WTC11 (cell line): ENCODE results near the gene LILRB2. TPM values are rescaled to one million over a fixed set of nuclear protein-coding genes. Genes with fewer than 3 reads are reported as not detected.

ENCODE experiments used
- ATAC-seq: fragments of 200-7000 bp; cut with Tn5 transposase; 2 replicates; pipeline ENCODE4 v1.10.0; 2021; ENCODE audit warnings: mild to moderate bottlenecking, moderate library complexity
- CTCF ChIA-PET: fragments of 300-600 bp; sonication (Branson Sonifier 250); formaldehyde crosslinking; loops from one replicate; lab custom pipeline; 2021; ENCODE audit warnings: antibody characterized with exemption; lab: Charles Lee
- POLR2A ChIA-PET: fragments of 350-600 bp; sonication (Branson Sonifier 250); formaldehyde crosslinking; loops from one replicate; lab custom pipeline; 2021; ENCODE audit warnings: antibody characterized with exemption; lab: Charles Lee
- DNase-seq: peaks from one replicate; pipeline ENCODE4 v3.0.0; 2021; ENCODE audit warnings: low spot score
- H3K27ac Mint-ChIP-seq: 2 replicates; pipeline ENCODE4 v1.8.0; 2021; ENCODE audit warnings: mixed read lengths
- H3K27me3 Mint-ChIP-seq: 2 replicates; pipeline ENCODE4 v1.8.0; 2021; ENCODE audit warnings: low read depth, mild to moderate bottlenecking, moderate library complexity, mixed read lengths
- H3K36me3 Mint-ChIP-seq: 2 replicates; pipeline ENCODE4 v1.8.0; 2021; ENCODE audit warnings: mixed read lengths
- H3K4me1 Mint-ChIP-seq: 2 replicates; pipeline ENCODE4 v1.8.0; 2022; ENCODE audit warnings: mixed read lengths
- H3K4me3 Mint-ChIP-seq: 2 replicates; pipeline ENCODE4 v1.8.0; 2021; ENCODE audit warnings: mild to moderate bottlenecking, moderate library complexity, mixed read lengths
- H3K9me3 Mint-ChIP-seq: 2 replicates; pipeline ENCODE4 v1.8.0; 2021; ENCODE audit warnings: mixed read lengths
- CREB1 ChIP-seq: sonication (generic); formaldehyde crosslinking; IDR thresholded peaks from 2 replicates; pipeline ENCODE4 v1.8.0; 2023; ENCODE audit warnings: mild to moderate bottlenecking, missing genetic modification reagents
- PRRX2 ChIP-seq: fragments of 250-450 bp; sonication (Bioruptor Pico); IDR thresholded peaks from 2 replicates; pipeline ENCODE4 v1.8.0; 2021; ENCODE audit warnings: mild to moderate bottlenecking
- SOX15 ChIP-seq: fragments of 250-450 bp; sonication (Bioruptor Pico); IDR thresholded peaks from 2 replicates; pipeline ENCODE4 v1.9.0; 2021; ENCODE audit warnings: mild to moderate bottlenecking
- ZNF416 ChIP-seq: fragments of 250-450 bp; sonication (Bioruptor Pico); IDR thresholded peaks from 2 replicates; pipeline ENCODE4 v1.9.0; 2021; ENCODE audit warnings: mild to moderate bottlenecking, inconsistent platforms
- total RNA-seq: library from RNA; stranded (reverse); gene quantifications from 3 replicates; pipeline ENCODE4 v1.2.3, GENCODE V29; 2021
- TF ChIP-seq, protein P1 (sequence below): sonication (generic); formaldehyde crosslinking; IDR thresholded peaks from 2 replicates; pipeline ENCODE4 v1.8.0; 2023; ENCODE audit warnings: missing genetic modification reagents, mild to moderate bottlenecking, borderline replicate concordance
- TF ChIP-seq, protein P2 (sequence below): fragments of 250-450 bp; sonication (Bioruptor Pico); IDR thresholded peaks from 2 replicates; pipeline ENCODE4 v1.9.0; 2021; ENCODE audit warnings: mild to moderate bottlenecking, borderline replicate concordance
- TF ChIP-seq, protein P3 (sequence below): sonication (generic); formaldehyde crosslinking; IDR thresholded peaks from 2 replicates; pipeline ENCODE4 v1.8.0; 2022; ENCODE audit warnings: mild to moderate bottlenecking, missing genetic modification reagents
- TF ChIP-seq, protein P4 (sequence below): sonication (generic); formaldehyde crosslinking; IDR thresholded peaks from 2 replicates; pipeline ENCODE4 v1.8.1; 2022; ENCODE audit warnings: mild to moderate bottlenecking, moderate library complexity, missing genetic modification reagents
- TF ChIP-seq, protein P5 (sequence below): sonication (generic); formaldehyde crosslinking; IDR thresholded peaks from 2 replicates; pipeline ENCODE4 v1.8.0; 2023; ENCODE audit warnings: missing genetic modification reagents
- TF ChIP-seq, protein P6 (sequence below): sonication (generic); formaldehyde crosslinking; IDR thresholded peaks from 2 replicates; pipeline ENCODE4 v1.8.1; 2022; ENCODE audit warnings: missing genetic modification reagents, borderline replicate concordance
- TF ChIP-seq, protein P7 (sequence below): sonication (generic); formaldehyde crosslinking; IDR thresholded peaks from 2 replicates; pipeline ENCODE4 v1.8.0; 2022; ENCODE audit warnings: missing genetic modification reagents
- TF ChIP-seq, protein P8 (sequence below): fragments of 200-600 bp; IDR thresholded peaks from 2 replicates; pipeline ENCODE4 v1.8.0; 2022; ENCODE audit warnings: antibody characterized with exemption
- TF ChIP-seq, protein P9 (sequence below): sonication (generic); formaldehyde crosslinking; IDR thresholded peaks from 2 replicates; pipeline ENCODE4 v1.8.1; 2022; ENCODE audit warnings: mild to moderate bottlenecking, missing genetic modification reagents, moderate library complexity, borderline replicate concordance

LILRB2 gene
- total RNA-seq, 1 experiment from 2014 or later: not detected

DNA sequence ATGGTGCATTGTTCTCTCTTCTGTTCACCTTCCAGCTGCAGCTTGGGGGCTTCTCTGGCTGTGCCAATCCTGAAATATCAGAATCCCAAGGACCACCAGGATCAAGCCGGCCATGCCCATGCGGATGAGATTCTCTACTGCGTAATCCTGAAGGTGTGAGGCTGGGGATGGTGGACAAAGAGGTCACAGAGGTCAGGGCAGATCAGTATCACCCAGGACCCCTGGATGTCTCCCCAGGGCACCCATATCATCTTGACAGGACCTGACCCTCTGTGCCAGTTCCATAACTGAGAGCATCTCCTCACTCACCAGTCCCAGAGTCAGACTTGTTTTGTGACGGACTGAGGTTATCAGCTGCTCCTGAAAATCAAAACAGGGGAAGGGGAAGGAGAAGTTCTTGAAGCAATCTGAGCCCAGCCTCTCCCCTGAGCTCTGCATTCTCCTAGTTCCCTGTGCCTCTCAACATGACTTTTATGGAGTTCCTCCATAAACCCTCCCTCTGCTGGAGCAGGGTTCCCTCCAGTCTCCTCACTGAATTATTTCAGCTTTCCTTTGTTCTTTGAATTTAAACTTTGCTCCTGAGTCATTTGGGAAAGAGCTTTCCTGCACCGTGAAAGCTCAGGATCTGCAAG is 26.6 kb upstream of the LILRB2 start:
- TF ChIP-seq, protein P1, sequence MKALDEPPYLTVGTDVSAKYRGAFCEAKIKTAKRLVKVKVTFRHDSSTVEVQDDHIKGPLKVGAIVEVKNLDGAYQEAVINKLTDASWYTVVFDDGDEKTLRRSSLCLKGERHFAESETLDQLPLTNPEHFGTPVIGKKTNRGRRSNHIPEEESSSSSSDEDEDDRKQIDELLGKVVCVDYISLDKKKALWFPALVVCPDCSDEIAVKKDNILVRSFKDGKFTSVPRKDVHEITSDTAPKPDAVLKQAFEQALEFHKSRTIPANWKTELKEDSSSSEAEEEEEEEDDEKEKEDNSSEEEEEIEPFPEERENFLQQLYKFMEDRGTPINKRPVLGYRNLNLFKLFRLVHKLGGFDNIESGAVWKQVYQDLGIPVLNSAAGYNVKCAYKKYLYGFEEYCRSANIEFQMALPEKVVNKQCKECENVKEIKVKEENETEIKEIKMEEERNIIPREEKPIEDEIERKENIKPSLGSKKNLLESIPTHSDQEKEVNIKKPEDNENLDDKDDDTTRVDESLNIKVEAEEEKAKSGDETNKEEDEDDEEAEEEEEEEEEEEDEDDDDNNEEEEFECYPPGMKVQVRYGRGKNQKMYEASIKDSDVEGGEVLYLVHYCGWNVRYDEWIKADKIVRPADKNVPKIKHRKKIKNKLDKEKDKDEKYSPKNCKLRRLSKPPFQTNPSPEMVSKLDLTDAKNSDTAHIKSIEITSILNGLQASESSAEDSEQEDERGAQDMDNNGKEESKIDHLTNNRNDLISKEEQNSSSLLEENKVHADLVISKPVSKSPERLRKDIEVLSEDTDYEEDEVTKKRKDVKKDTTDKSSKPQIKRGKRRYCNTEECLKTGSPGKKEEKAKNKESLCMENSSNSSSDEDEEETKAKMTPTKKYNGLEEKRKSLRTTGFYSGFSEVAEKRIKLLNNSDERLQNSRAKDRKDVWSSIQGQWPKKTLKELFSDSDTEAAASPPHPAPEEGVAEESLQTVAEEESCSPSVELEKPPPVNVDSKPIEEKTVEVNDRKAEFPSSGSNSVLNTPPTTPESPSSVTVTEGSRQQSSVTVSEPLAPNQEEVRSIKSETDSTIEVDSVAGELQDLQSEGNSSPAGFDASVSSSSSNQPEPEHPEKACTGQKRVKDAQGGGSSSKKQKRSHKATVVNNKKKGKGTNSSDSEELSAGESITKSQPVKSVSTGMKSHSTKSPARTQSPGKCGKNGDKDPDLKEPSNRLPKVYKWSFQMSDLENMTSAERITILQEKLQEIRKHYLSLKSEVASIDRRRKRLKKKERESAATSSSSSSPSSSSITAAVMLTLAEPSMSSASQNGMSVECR (CRISPR knock-in tag): no peak
- TF ChIP-seq, protein P2, sequence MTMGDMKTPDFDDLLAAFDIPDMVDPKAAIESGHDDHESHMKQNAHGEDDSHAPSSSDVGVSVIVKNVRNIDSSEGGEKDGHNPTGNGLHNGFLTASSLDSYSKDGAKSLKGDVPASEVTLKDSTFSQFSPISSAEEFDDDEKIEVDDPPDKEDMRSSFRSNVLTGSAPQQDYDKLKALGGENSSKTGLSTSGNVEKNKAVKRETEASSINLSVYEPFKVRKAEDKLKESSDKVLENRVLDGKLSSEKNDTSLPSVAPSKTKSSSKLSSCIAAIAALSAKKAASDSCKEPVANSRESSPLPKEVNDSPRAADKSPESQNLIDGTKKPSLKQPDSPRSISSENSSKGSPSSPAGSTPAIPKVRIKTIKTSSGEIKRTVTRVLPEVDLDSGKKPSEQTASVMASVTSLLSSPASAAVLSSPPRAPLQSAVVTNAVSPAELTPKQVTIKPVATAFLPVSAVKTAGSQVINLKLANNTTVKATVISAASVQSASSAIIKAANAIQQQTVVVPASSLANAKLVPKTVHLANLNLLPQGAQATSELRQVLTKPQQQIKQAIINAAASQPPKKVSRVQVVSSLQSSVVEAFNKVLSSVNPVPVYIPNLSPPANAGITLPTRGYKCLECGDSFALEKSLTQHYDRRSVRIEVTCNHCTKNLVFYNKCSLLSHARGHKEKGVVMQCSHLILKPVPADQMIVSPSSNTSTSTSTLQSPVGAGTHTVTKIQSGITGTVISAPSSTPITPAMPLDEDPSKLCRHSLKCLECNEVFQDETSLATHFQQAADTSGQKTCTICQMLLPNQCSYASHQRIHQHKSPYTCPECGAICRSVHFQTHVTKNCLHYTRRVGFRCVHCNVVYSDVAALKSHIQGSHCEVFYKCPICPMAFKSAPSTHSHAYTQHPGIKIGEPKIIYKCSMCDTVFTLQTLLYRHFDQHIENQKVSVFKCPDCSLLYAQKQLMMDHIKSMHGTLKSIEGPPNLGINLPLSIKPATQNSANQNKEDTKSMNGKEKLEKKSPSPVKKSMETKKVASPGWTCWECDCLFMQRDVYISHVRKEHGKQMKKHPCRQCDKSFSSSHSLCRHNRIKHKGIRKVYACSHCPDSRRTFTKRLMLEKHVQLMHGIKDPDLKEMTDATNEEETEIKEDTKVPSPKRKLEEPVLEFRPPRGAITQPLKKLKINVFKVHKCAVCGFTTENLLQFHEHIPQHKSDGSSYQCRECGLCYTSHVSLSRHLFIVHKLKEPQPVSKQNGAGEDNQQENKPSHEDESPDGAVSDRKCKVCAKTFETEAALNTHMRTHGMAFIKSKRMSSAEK: no peak
- TF ChIP-seq, protein P3, sequence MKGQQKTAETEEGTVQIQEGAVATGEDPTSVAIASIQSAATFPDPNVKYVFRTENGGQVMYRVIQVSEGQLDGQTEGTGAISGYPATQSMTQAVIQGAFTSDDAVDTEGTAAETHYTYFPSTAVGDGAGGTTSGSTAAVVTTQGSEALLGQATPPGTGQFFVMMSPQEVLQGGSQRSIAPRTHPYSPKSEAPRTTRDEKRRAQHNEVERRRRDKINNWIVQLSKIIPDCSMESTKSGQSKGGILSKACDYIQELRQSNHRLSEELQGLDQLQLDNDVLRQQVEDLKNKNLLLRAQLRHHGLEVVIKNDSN: no peak
- TF ChIP-seq PRRX2 (CRISPR knock-in tag) (no peak), ZNF416 (CRISPR knock-in tag) (no peak)
- TF ChIP-seq, protein P4, sequence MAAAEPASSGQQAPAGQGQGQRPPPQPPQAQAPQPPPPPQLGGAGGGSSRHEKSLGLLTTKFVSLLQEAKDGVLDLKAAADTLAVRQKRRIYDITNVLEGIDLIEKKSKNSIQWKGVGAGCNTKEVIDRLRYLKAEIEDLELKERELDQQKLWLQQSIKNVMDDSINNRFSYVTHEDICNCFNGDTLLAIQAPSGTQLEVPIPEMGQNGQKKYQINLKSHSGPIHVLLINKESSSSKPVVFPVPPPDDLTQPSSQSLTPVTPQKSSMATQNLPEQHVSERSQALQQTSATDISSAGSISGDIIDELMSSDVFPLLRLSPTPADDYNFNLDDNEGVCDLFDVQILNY (CRISPR knock-in tag): no peak
- TF ChIP-seq, protein P5, sequence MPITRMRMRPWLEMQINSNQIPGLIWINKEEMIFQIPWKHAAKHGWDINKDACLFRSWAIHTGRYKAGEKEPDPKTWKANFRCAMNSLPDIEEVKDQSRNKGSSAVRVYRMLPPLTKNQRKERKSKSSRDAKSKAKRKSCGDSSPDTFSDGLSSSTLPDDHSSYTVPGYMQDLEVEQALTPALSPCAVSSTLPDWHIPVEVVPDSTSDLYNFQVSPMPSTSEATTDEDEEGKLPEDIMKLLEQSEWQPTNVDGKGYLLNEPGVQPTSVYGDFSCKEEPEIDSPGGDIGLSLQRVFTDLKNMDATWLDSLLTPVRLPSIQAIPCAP (CRISPR knock-in tag): no peak
- TF ChIP-seq, protein P6, sequence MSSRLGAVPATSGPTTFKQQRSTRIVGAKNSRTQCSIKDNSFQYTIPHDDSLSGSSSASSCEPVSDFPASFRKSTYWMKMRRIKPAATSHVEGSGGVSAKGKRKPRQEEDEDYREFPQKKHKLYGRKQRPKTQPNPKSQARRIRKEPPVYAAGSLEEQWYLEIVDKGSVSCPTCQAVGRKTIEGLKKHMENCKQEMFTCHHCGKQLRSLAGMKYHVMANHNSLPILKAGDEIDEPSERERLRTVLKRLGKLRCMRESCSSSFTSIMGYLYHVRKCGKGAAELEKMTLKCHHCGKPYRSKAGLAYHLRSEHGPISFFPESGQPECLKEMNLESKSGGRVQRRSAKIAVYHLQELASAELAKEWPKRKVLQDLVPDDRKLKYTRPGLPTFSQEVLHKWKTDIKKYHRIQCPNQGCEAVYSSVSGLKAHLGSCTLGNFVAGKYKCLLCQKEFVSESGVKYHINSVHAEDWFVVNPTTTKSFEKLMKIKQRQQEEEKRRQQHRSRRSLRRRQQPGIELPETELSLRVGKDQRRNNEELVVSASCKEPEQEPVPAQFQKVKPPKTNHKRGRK: no peak
- TF ChIP-seq, all 79 proteins: peak for 0
- Mint-ChIP-seq H3K36me3 (no peaks in the 10 kb centered on the region), H3K27ac (no peak overlapping the region), H3K4me1 (no peaks in the 10 kb centered on the region), H3K4me3 (no peak overlapping the region), H3K27me3 (peaks cover 33% of the 10 kb centered on the region), H3K9me3 (peaks cover 10% of the 10 kb centered on the region)
- DNase-seq: no peak
- ChIA-PET POLR2A (interaction anchor here (0.7 kb wide), 1 partner anchor 274 kb away, joined by 3 read pairs; no protein-coding TSS in a partner anchor), CTCF (interaction anchor here (1.1 kb wide), 1 partner anchor 41 kb away, joined by 5 read pairs; no protein-coding TSS in a partner anchor)
- no peak for ATAC-seq

DNA sequence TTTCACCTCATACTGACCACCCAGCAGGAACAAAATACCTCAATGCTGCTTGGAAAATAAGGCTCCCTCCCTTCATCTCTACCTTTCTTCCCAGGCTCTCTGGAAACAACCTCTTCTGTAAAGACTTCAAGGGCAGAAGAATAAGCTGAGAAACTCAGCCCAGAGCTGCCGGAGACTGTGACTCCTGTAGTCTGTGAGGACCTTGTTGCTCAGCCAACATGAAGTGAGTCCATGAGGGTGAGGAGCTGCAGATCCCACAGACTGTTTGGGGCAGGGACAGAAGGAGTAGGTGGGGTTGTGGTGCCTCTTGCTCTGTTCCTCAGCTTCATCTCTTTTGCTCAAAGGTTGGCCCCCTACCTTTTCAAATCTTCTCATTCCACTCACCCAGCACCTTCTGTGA is 24.2 kb upstream of the LILRB2 start:
- no peaks in the 10 kb centered on the region for H3K36me3 Mint-ChIP-seq
- CTCF ChIA-PET: interaction anchor here (1.2 kb wide), 1 partner anchor 39 kb away, joined by 3 read pairs; no protein-coding TSS in a partner anchor
- POLR2A ChIA-PET: no interaction called here
- ATAC-seq (no peak), DNase-seq (no peak)
- peaks cover 44% of the 10 kb centered on the region for H3K27me3 Mint-ChIP-seq
- peaks cover 10% of the 10 kb centered on the region for H3K9me3 Mint-ChIP-seq
- no peak overlapping the region for H3K27ac Mint-ChIP-seq
- no peaks in the 10 kb centered on the region for H3K4me1 Mint-ChIP-seq
- H3K4me3 Mint-ChIP-seq: no peak overlapping the region
- TF ChIP-seq, protein P7, sequence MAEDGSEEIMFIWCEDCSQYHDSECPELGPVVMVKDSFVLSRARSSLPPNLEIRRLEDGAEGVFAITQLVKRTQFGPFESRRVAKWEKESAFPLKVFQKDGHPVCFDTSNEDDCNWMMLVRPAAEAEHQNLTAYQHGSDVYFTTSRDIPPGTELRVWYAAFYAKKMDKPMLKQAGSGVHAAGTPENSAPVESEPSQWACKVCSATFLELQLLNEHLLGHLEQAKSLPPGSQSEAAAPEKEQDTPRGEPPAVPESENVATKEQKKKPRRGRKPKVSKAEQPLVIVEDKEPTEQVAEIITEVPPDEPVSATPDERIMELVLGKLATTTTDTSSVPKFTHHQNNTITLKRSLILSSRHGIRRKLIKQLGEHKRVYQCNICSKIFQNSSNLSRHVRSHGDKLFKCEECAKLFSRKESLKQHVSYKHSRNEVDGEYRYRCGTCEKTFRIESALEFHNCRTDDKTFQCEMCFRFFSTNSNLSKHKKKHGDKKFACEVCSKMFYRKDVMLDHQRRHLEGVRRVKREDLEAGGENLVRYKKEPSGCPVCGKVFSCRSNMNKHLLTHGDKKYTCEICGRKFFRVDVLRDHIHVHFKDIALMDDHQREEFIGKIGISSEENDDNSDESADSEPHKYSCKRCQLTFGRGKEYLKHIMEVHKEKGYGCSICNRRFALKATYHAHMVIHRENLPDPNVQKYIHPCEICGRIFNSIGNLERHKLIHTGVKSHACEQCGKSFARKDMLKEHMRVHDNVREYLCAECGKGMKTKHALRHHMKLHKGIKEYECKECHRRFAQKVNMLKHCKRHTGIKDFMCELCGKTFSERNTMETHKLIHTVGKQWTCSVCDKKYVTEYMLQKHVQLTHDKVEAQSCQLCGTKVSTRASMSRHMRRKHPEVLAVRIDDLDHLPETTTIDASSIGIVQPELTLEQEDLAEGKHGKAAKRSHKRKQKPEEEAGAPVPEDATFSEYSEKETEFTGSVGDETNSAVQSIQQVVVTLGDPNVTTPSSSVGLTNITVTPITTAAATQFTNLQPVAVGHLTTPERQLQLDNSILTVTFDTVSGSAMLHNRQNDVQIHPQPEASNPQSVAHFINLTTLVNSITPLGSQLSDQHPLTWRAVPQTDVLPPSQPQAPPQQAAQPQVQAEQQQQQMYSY: no peak
- TF ChIP-seq SOX15 (CRISPR knock-in tag) (no peak), CREB1 (CRISPR knock-in tag) (no peak)
- TF ChIP-seq, protein P8, sequence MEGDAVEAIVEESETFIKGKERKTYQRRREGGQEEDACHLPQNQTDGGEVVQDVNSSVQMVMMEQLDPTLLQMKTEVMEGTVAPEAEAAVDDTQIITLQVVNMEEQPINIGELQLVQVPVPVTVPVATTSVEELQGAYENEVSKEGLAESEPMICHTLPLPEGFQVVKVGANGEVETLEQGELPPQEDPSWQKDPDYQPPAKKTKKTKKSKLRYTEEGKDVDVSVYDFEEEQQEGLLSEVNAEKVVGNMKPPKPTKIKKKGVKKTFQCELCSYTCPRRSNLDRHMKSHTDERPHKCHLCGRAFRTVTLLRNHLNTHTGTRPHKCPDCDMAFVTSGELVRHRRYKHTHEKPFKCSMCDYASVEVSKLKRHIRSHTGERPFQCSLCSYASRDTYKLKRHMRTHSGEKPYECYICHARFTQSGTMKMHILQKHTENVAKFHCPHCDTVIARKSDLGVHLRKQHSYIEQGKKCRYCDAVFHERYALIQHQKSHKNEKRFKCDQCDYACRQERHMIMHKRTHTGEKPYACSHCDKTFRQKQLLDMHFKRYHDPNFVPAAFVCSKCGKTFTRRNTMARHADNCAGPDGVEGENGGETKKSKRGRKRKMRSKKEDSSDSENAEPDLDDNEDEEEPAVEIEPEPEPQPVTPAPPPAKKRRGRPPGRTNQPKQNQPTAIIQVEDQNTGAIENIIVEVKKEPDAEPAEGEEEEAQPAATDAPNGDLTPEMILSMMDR: no peak
- TF ChIP-seq, protein P9, sequence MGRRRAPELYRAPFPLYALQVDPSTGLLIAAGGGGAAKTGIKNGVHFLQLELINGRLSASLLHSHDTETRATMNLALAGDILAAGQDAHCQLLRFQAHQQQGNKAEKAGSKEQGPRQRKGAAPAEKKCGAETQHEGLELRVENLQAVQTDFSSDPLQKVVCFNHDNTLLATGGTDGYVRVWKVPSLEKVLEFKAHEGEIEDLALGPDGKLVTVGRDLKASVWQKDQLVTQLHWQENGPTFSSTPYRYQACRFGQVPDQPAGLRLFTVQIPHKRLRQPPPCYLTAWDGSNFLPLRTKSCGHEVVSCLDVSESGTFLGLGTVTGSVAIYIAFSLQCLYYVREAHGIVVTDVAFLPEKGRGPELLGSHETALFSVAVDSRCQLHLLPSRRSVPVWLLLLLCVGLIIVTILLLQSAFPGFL (CRISPR knock-in tag): no peak
